Gastroesophageal sphincter (tissue), 3 donors: ENCODE results near the gene RRP12.

Experiments used
- EP300 ChIP-seq: sonication (generic); formaldehyde crosslinking; IDR thresholded peaks from one replicate; pipeline ENCODE4 v1.6.1; 2017; ENCODE audit warnings: antibody characterized with exemption, mild to moderate bottlenecking
- POLR2A ChIP-seq, 2 donors: fragments of 450-650 bp; IDR thresholded peaks; one replicate each; pipeline ENCODE4 v1.6.1; 2017; ENCODE audit warnings: antibody characterized with exemption in 2 of 2, mild to moderate bottlenecking in 2 of 2, moderate library complexity in 1 of 2
- POLR2AphosphoS5 ChIP-seq: sonication (generic); formaldehyde crosslinking; IDR thresholded peaks from one replicate; pipeline ENCODE4 v1.6.1; 2017; ENCODE audit warnings: antibody characterized with exemption
- TF ChIP-seq, protein P1 (sequence below), 4 experiments: fragments of 200-600 bp in 2 of 4; fragments of 450-650 bp in 2 of 4; sonication (generic) in 1 of 4; IDR thresholded peaks; one replicate each; pipeline ENCODE4 v1.5.1; 2017 to 2019; ENCODE audit warnings: antibody characterized with exemption in 4 of 4, mild to moderate bottlenecking in 2 of 4, moderate library complexity in 2 of 4

DNA sequence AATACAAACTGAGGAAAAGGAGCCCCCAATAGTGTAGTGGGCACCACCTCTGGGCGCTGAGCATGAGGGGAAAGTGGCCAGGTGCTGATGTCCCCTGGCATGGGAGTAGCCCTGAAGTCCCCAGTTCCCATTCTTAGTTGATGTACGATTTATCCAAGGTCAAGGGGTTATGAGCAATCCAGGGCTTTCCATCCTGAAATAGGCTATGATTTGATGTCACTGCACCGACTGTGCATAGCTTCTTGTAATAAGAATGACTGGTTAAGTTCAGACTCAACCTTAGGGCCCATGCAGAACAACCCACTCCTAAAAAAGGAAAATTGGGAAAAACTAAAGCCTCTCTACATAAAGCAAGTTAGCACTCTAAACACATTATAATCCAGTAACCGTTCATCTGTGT is 77.6 kb downstream of the RRP12 start:
- TF ChIP-seq, protein P1, sequence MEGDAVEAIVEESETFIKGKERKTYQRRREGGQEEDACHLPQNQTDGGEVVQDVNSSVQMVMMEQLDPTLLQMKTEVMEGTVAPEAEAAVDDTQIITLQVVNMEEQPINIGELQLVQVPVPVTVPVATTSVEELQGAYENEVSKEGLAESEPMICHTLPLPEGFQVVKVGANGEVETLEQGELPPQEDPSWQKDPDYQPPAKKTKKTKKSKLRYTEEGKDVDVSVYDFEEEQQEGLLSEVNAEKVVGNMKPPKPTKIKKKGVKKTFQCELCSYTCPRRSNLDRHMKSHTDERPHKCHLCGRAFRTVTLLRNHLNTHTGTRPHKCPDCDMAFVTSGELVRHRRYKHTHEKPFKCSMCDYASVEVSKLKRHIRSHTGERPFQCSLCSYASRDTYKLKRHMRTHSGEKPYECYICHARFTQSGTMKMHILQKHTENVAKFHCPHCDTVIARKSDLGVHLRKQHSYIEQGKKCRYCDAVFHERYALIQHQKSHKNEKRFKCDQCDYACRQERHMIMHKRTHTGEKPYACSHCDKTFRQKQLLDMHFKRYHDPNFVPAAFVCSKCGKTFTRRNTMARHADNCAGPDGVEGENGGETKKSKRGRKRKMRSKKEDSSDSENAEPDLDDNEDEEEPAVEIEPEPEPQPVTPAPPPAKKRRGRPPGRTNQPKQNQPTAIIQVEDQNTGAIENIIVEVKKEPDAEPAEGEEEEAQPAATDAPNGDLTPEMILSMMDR (IDR thresholded peaks at IDR 0.05): no peak
- TF ChIP-seq POLR2A (IDR thresholded peaks at IDR 0.05): no peak
- TF ChIP-seq EP300: no peak
- no peak for TF ChIP-seq POLR2AphosphoS5
